HG03025 (cell line): ENCODE measurements around the gene GAL3ST3.
"Not testable (repeated sequence)": the region's sequence is repeated elsewhere in the genome, so short reads cannot be mapped to it uniquely, and the experiment has no call there.

Source experiments
- ATAC-seq: cut with Tn5 transposase; IDR thresholded peaks from one replicate; pipeline ENCODE4 v1.9.1; 2021; ENCODE audit warnings: mild to moderate bottlenecking, moderate library complexity; ENCODE audit not compliant: unreplicated experiment, low FRiP score

GAL3ST3 gene

GRCh38 chr11:66015936-66016792 is 32.8 kb downstream of the GAL3ST3 start:
- no peak for ATAC-seq

DNA sequence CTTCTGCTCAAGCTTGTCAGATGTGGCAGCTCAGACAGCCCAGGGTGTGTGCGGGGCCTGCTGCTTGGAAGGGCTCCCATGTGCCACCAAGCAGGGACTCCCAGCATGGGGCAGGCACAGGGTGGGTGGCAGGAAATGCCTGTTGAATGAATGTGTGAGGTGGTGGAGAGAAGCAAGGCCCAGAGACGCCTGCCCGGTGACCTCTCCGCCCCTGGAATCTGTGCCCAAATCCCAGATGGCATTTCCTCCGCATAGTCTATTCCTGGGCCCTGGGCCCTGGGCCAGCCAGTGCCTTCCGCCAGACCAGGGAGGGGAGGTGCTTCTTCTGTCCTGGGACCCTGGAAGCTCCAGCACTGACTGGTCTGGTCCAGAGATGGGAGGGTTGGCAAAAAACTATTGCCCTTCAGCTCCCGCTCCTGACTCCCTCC is 33.5 kb downstream of the GAL3ST3 start:
- no peak for ATAC-seq

- ATAC-seq: no peak
These were observed 34.0 kb downstream of the GAL3ST3 start for GRCh38 chr11:66014804-66015453.

DNA sequence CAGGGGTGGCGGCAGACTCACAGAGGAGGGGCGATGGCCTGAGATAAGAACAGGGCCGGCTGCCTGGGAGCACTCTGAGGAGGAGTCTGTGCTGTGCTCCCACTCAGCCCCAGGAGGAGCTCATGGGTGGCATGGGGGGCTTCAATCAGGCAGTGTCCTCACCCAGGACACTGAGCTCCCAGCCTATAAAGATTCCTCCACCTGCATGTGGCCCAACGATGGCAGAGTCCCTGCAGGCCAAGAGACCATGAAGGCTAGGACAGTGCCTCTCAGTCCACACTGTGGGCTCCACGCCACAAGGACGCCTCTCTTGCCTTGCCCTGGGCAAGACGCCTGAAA is 35.2 kb downstream of the GAL3ST3 start:
- ATAC-seq: no peak

- no peak for ATAC-seq
These were observed 35.8 kb downstream of the GAL3ST3 start for GRCh38 chr11:66012946-66013761.

DNA sequence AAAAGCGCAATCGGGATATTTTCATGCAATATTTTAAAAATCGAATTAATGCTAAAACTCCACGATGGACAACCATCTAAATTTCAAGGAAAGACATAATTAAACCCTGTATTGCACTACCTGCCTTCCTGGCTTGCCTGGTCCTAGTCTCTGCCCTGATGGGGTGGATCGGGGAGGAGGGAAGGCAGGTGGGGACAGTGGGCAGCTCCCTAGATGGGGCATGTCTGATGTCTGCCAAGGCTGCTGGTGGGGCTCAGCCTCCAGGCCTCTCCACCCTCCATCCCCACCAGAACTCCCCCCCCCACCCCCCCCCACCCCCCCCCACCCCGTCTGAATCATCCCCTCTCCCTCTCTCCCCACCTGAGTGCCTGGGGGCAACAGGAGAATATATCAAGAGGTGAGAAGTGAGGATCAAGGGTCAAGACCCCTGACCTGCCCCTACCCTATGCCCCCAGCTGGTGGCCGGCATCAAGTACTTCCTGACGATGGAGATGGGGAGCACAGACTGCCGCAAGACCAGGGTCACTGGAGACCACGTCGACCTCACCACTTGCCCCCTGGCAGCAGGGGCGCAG is 36.5 kb downstream of the GAL3ST3 start:
- ATAC-seq: no peak

- ATAC-seq: no peak
These were observed 37.1 kb downstream of the GAL3ST3 start, which contains the start of gene CST6 for GRCh38 chr11:66011785-66012303. Gene CST6, plus strand, starts transcription at chr11:66012008. Its CDS starts 37 bp downstream, at chr11:66012045.

GRCh38 chr11:66011239-66011784 is 37.6 kb downstream of the GAL3ST3 start:
- ATAC-seq: no peak

DNA sequence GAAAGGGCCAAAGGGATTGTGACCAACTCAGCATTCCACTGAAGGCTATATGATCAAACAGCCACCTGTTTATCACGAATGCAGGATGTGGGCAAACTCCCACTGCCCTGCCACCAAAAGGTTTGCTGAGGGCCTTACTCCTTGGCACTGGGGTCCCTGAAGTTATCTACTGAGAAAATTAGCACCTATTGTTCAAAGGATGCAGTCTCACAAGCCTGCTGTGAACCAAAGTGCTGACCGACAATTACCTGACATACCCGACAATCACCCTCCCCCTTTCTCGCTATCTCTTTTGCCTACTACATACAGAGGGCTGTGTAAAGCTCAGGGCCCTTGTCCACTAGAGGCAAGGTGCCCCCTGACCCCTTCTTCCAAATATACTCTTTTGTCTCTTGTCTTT is 38.9 kb downstream of the GAL3ST3 start:
- not testable (repeated sequence) for ATAC-seq

DNA sequence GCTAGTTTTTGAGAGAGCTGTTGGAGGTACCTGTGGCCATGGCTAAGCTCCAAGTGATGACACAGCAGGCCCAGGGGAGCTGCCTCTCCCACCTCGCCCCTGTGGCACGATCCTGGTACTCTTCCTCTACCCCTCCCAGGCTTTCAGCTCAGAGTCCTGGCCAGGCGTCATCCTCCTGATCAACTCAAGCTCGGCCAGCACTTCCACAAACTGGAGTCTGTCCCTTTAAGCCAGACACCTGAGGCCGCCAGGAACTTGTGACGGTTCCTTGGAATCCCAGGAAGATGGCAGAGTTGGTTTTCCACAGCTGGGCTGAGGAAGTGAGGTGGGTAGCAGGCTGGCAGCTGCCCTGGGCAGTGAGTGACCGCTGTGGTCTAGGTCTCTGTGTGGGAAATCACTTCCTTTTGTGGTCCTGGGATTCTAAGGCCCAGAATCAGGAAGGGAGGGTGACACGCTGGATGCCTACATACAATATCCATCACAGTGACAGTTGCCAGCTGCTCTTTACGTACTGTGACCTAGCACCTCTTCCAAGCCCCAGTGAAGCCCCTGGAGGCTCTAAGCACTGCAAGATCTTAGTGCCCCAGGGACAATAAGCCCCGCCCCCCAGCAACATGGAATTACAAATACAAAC is 40.4 kb downstream of the GAL3ST3 start:
- no peak for ATAC-seq

GRCh38 chr11:66008095-66008467 is 40.9 kb downstream of the GAL3ST3 start:
- no peak for ATAC-seq

GRCh38 chr11:66007201-66007634 is 41.7 kb downstream of the GAL3ST3 start:
- ATAC-seq: no peak

- ATAC-seq: no peak
These were observed 42.1 kb downstream of the GAL3ST3 start for GRCh38 chr11:66006891-66007176.

DNA sequence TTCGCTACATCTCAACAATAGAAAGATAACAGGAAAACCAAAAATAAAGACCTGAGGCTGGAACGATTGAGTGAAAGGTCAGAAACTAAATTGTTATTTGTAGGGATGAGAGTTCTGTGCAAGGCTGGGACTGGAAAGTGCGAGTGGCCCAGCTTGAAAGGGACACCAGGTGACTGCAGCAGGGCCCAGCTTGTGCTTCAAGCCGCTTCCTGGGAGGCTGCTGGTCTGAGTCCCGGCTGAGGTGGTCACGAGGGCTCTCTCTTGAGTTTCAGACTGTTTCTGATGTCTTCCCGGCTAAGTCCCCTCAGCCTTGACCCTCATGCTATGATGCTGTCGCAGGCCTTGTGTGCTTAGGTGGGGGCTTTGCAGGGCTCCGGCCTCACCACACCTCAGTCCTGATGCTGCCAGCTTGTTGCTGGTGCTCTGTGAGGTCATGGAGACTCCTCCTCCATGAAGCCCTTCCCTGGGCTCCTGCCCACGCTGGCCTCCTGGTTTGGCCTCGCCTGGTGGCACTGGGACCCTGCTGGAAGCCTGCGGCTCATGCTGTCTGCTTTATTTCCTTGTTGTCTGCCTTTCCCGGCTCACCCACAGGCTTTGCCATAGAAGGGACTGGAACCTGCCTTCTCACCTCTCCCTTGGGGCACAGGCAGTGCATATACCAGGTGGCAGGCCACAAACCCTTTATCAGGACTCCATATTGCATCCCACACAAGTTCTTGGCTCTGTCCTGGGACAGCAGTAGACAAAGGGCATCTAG is 42.6 kb downstream of the GAL3ST3 start:
- ATAC-seq: no peak

GRCh38 chr11:66004186-66004585 is 44.8 kb downstream of the GAL3ST3 start:
- no peak for ATAC-seq

GRCh38 chr11:66003291-66003690 is 45.7 kb downstream of the GAL3ST3 start:
- no peak for ATAC-seq

GRCh38 chr11:66002648-66003225 is 46.2 kb downstream of the GAL3ST3 start:
- ATAC-seq: peak; percentile 35

- ATAC-seq: peak; percentile 70
These were observed 46.9 kb downstream of the GAL3ST3 start, which contains the start of the genes BANF1 and EIF1AD for GRCh38 chr11:66001942-66002647. Gene BANF1, plus strand, starts transcription at chr11:66002503. Its CDS starts 748 bp downstream, at chr11:66003251. Gene EIF1AD, minus strand, starts transcription at chr11:66002157. Its CDS starts 1,768 bp downstream, at chr11:66000389.
